GM21737 (cell line): Measurements from ENCODE around the gene TIMM44.
"Not testable (repeated sequence)": the region's sequence is repeated elsewhere in the genome, so short reads cannot be mapped to it uniquely, and the experiment has no call there.

Experiments
- ATAC-seq: cut with Tn5 transposase; IDR thresholded peaks from one replicate; pipeline ENCODE4 v1.9.1; 2021; ENCODE audit warnings: mild to moderate bottlenecking, moderate library complexity; ENCODE audit not compliant: unreplicated experiment

Gene TIMM44

DNA sequence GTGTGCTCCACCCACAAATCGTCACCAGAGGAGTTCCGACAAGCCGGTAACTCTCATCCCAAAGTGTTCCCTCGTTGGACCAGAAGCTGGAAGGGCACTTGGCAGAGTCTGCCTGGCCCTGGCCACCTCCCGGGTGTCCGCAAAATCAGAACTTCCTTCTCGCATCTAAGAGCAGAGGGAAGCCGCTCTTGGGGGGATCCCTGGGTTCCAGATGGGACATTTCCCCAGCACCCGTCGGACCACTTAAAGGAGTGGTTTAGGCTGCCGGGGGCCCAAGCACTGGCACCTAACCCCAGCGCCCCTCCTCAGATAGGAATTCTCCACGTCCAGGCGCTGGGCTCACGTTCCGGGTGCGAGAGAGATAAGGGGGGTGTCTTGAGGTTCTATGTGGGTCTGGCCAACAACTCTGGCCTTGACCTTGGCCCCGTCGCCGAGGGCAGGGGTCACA is 40.6 kb downstream of the TIMM44 start:
- ATAC-seq = no peak

DNA sequence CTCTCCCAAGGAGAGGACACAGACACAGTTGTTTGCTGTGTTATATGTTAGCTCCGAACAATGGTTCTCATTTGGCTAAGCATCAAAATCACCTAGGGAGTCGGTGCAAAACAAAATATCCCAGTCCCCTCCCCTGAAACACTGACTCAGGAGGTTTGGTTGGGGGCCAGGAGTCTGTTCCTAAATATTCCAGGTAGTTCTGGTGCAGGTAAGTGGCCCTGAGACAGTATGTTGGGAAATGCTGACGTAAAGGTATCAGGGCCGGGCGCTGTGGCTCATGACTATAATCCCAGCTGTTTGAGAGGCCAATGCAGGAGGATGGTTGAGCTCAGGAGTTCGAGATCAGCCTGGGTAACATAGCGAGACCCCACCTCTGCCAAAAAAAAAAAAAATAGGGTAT is 42.1 kb downstream of the TIMM44 start:
- ATAC-seq = no peak

DNA sequence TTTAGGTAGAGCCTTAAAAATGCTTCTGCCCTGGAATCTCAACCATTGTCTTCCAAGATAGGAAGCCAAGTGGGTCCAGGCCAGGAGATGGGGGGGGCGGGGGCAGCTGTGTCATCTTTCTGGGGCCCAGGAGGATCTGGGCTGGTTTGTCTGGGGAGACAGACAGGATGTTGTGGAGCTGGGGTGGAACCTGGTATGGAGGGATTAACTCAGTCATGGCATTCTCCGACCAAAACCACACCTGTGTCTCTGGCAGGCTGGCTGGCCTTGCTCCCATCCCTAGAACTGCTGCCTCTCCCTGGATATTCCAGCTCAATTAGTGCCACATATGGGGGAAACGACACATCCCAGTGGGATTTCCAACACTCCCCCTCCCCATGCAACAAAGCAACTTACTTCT is 42.5 kb downstream of the TIMM44 start:
- no peak for ATAC-seq

DNA sequence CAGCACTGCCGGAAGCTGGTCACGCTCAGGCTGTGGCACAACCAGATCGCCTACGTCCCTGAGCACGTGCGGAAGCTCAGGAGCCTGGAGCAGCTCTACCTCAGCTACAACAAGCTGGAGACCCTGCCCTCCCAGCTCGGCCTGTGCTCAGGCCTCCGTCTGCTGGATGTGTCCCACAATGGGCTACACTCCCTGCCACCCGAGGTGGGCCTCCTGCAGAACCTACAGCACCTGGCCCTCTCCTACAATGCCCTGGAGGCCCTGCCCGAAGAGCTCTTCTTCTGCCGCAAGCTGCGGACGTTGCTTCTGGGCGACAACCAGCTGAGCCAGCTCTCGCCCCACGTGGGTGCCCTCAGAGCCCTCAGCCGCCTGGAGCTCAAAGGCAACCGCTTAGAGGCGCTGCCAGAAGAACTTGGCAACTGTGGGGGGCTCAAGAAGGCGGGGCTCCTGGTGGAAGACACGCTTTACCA is 43.0 kb downstream of the TIMM44 start:
- ATAC-seq = no peak

DNA sequence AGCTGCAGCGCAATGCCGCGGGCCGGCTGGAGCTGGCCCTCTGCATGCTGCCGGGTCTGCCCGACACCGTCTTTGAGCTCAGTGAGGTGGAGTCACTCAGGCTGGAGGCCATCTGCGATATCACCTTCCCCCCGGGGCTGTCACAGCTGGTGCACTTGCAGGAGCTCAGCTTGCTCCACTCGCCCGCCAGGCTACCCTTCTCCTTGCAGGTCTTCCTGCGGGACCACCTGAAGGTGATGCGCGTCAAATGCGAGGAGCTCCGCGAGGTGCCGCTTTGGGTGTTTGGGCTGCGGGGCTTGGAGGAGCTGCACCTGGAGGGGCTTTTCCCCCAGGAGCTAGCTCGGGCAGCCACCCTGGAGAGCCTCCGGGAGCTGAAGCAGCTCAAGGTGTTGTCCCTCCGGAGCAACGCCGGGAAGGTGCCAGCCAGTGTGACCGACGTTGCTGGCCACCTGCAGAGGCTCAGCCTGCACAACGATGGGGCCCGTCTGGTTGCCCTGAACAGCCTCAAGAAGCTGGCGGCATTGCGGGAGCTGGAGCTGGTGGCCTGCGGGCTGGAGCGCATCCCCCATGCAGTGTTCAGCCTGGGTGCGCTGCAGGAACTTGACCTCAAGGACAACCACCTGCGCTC is 43.6 kb downstream of the TIMM44 start:
- ATAC-seq = no peak

DNA sequence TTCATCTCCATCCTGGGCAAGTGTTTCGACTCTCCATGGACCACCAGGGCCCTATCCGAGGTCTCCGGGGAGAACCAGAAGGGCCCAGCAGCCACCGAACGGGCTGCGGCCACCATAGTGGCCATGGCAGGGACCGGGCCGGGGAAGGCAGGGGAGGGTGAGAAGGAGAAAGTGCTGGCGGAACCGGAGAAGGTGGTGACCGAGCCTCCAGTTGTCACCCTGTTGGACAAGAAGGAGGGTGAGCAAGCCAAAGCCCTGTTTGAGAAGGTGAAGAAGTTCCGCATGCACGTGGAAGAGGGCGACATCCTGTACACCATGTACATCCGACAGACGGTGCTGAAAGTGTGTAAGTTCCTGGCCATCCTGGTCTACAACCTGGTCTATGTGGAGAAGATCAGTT is 44.5 kb downstream of the TIMM44 start:
- no peak for ATAC-seq

DNA sequence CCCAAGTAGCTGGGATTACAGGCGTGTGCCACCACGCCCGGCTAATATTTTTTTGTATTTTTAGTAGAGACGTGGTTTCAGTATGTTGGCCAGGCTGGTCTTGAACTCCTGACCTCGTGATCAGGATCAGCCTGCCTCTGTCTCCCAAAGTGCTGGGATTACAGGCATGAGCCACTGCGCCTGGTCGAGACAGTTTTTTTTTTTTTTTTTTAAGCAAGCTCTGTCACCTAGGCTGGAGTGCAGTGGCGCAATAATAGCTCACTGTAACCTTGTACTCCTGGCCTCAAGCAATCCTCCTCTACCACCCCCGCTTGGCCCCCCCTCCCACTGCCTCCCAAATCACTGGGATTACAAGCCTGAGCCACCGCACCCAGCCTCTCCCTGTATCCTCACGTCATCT is 46.2 kb downstream of the TIMM44 start:
- ATAC-seq = no peak

DNA sequence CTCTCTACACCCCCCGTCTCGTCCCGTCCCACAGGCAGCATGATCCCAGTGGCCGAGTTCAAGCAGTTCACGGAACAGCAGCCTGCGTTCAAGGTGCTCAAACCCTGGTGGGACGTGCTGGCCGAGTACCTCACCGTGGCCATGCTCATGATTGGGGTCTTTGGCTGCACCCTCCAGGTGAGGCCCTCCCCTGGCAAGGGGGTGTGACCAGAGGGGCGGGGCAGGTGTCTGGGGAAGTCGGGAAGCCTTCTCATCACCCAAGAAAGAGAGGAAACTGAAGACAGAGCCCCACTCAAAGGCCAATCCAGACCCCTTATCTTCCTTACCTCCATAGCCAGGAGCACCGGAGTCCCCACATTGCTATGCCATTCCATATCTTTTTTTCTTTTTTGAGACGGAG is 47.9 kb downstream of the TIMM44 start:
- no peak for ATAC-seq

DNA sequence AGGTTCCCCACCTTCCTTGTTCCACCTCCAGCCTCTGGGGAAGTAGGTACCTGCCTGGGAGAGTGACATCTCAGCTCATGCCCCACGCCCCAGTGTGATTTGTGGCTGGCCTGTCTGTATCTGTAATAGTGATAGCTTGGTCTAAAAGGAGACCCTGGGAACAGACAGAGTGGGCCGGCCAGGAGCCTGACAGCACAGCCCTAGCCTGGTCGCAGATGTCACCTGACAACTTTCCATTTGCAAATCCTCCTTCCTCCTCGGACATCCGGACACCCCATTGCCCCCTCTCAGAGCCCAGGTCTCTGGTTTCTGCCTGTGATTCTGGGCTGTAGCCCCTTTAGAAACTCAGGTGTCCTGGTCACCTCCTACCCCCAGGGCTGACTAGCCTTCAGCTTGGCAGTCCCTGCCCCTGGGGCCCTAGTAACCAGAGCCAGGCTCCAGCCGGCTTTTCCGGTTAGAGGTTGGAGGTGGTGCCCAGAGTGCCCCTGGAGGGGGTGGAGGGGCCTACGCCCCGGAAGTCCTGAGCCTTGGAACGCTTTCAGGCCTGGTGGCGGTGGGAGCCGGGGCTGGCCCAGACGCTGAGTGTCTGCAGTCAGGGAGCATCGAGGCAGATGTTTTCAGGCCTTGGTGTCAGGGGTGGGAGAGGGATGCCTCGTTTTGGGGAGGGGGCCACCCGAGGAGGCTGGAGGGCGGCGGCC is 48.7 kb downstream of the TIMM44 start:
- no peak for ATAC-seq

DNA sequence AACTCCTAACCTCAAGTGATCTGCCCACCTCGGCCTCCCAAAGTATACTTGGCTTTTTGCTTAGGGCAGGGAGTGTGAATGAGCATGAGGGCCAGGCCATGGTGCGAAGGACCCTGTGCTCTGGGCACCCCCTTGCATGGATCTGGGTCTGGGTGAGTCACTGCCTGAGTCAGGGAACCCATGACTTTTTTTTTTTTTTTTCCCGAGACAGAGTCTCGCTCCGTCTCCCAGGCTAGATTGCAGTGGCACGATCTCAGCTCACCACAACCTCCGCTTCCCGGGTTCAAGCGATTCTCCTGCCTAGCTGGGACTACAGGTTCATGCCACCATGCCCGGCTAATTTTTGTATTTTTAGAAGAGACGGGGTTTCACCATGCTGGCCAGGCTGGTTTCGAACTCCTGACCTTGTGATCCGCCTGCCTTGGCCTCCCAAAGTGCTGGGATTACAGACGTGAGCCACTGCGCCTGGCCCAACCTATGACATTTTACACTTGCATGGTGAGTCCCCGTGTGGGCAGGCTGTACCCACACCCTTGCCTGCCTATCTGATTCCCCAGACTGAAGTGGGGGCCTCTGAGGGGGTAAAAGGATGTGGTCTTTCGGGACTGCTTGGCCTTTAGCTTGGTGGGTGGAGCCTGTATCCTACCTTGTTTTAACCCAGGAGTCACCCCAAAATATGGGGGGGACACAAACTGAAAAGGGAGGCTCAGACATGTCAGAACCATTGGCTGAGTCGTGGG is 49.9 kb downstream of the TIMM44 start:
- ATAC-seq = not testable (repeated sequence)

DNA sequence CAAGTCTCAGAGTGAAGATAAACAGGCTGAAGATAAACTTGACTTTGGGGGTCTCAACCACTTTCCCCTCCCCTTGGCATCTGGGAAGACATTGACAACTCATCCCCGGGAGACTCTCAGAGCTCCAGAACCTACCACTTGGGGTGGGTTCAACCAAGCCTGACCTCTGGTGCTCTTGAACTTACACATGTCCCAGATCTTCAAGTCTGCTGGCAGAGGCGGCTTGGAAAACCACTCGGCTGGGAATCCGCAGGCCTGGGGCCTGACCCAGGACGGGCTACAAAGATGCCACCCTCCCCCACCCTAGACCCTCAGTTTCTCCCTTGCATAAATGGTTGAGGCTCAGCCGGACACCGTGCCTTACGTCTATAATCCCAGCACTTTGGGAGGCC is 54.6 kb downstream of the TIMM44 start:
- no peak for ATAC-seq

DNA sequence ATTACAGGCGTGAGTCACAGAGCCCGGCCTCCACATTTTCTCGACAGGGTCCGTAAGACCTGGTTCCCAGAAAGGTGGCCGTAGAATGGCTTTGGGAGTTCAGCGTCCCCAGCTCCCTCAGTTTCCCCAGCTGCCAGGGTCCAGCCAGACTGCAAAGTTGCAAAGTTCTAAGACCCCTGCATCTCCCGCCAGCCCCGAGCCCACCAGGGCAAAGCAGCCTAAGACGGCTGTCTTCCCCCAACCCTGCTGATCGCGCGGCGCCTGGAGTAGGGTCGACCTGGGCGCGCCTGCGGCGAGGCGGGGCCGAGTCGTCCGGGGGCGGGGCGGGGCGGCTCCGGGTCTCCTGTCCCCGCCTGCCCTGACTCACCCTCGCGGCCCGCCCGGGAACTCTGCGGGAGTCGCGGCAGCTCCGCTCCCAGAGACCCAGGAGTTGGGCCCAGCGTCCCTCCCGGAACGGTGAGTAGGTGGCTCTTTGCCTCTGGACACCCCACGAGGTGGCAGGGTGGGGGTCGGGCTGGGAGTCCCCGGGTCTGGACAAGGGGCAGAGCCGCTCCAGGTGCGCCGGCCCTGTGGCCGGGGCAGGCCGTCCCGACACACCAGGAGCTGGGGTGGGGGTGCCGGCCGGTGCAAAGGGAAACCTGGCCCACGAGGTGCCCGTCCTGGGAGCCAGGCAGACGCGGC is 55.2 kb downstream of the TIMM44 start, which contains the start of gene LRRC8E:
Gene LRRC8E (plus strand): TSS at position 366 of the 681 bp plus-strand sequence. CDS start 7,094 bp downstream, outside the sequence.
- ATAC-seq = no peak

DNA sequence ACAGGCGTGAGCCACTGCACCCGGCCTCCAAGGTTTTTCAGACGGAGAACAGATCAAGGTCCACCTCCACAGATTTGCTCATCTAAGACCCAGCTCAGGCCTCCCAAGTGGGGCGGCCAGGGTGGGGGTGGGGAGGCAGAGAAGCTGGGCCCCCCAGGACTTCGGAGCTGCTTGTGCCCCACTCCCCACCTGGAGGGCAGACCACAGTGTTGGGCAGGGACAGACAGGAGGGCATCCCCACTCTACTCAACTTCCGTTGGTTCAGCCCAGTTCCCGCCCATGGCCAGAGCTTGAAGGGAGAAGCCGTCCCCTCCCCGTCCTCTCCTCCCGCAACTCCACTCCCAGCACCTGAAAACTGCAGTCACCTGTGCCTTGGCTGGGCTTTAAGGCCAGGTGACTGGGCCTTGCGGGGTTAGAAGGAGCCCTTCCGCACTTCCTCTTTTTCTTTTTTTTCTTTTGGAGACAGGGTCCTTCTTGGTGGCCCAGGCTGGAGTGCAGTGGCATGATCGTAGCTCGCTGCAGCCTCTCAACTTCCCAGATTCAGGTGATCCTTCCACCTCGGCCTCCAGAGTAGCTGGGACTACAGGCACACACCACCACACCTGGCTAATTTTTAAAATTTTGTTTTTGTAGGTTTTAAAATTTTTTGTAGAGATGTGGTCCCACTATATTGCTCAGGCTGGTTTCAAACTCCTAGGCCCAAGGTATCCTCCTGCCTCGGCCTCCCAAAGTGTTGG is 55.9 kb downstream of the TIMM44 start:
- ATAC-seq = no peak

DNA sequence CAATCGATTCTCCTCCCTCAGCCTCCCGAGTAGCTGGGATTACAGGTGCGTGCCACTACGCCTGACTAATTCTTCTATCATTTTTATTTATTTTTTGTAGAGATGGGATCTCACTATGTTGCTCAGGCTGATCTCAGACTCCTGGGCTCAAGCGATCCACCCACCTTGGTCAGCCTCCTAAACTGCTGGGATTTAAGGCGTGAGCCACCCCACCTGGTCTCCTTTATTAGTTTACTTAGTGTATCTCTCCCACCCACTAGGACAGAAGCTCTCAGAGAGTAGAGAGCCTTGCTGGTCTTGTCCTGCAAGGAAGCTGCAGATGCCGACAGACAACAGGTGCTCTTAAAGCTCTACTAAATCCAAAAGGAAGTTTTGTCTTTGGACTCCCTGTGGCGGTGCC is 57.6 kb downstream of the TIMM44 start:
- no peak for ATAC-seq

DNA sequence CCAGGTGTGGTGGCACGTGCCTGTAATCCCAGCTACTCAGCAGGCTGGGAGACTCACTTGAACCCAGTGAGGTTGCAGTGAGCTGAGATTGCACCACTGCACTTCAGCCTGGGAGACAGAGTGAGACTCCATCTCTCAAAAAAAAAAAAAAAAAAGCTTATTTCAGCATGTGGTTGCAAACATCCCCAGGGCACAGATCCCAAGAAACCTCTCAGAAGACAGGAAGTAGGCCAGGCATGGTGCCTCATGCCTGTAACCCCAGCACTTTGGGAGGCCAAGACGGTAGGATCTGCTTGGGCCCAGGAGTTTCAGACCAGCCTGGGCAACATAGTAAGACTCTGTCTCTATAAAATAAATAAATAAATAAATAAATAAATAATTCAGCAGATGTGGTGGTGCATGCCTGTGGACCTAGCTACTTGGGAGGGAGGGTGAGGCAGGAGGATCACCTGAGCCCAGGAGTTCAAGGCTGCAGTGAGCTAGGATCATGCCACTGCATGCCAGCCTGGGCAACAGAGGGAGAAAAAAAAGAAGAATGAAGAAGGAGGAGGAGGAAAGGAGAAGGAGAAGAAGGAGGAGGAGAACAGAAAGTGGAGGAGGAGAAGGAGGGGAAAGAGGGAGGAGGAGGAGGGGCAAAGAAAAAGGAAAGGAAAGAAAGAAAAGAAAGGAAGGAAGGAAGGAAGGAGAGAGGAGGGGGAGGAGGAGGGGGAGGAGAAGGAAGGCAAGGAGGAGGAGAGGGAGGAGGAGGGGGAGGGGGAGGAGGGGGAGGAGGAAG is 59.5 kb downstream of the TIMM44 start:
- no peak for ATAC-seq

DNA sequence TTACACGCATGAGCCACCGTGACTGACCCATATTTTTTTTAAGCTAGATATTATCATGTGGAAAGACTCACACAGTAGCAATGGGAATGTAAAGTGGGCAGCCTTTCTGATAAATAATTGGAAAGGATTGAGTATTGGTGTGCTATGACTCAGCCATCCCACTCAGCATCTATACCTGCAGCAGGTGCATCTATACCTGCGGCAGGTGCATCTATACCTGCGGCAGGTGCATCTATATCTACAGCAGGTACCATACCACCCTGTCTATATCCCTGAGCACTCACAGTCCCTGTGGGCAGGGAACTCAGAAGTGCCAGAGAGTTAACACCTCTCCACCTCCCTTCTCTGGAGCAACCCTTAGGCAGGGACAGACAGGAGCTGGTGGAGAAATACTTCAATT is 60.4 kb downstream of the TIMM44 start:
- no peak for ATAC-seq

DNA sequence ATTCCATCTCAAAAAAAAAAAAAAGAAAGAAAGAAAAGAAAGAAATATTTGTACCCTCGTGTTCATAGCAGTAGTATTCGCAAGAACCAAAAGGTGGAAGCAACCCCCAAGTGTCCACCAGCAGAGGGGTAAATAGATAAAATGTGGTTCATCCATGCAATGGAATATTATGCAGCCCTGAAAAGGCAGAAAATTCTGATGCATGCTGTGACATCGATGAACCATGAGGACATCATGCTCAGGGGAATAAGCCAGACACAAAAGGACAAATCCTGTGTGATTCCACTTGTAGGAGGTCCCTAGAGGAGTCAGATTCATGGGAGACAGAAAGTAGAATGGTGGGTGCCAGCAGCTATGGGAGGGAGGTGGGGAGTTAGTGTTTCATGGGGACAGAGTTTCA is 61.6 kb downstream of the TIMM44 start:
- ATAC-seq = no peak

DNA sequence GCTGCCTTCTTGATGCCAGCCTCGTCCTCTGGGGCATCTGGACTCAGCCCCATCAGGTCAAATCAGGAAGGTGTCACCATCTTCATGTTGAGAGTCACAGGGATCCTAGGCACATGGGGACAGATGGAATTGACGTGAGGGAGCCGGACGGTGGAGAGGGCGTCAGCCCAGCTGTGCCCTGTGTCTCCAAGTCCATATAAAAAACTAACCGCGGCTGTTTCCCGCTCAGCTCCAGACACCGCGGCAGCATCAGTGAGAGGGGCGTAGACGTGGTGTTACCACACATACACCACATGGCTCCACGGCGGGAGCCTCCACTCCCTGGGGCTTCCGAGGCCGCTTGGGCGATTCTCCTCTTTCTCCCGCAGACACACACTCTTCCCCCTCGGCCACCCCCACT is 63.6 kb downstream of the TIMM44 start:
- ATAC-seq = no peak

DNA sequence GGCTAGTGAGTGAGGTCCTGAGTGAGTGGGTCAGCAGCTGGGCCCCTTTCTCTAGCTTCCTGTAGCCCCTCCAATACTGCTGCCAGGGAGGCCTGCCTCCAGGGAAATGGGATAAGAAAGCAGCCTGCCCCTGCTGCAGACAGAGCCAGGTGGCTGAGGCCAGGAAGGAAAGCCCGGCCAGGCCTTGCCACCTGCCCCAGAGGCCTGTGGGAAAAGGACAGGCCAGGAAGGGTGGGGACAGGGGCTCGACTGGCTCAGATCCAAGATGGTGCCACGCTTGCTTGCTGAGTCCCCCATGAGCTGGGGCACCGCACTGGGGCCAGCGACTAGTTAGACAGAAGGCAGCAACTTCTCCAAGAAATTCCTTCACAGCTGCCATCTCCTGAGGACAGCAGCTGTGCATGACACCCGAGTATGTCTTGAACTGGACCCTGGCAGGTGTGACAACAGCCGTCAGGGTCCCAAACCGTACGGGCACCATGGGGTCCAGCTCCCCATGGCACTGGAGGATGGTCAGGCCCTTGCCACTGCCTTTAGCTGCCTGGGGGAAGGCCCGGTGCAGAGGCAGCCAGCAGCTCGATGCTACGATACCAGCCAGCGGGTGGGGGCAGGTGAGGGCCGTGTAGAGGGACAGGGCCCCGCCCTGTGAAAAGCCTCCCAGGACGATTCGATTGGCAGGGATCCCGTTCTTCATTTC is 64.2 kb downstream of the TIMM44 start:
- ATAC-seq = no peak
